K562 (cell line): ENCODE measurements around the gene SCUBE2. TPM values are rescaled to one million over a fixed set of nuclear protein-coding genes. Genes with fewer than 3 reads are reported as not detected.

ENCODE experiments used
- ATAC-seq: fragments of 200-7000 bp; cut with Tn5 transposase; 3 replicates; pipeline ENCODE4 v1.9.1; 2020; ENCODE audit warnings: moderate library complexity
- BruUV-seq: library from RNA; stranded (reverse); fragments of 400-500 nt; replicated peaks from 2 replicates; lab custom pipeline; 2021; lab: Mats Ljungman, UMichigan
- CTCF ChIA-PET: fragments of 300-600 bp; formaldehyde crosslinking; extraction: SDS; loops from one replicate; lab custom pipeline; 2021; ENCODE audit warnings: low intra/inter-chr PET ratio; lab: Yijun Ruan, JAX
- POLR2A ChIA-PET: fragments of 300-600, 350-650 bp; sonication (Branson Sonifier 250); formaldehyde crosslinking; extraction: SDS; loops from one replicate; lab custom pipeline; 2021; ENCODE audit warnings: antibody characterized with exemption, inconsistent platforms; lab: Yijun Ruan, JAX
- DNase-seq, 4 experiments: peaks; one replicate each; pipeline versions ENCODE4 v3.0.0 to v3.0.0-alpha.2; 2011 to 2018; ENCODE audit warnings: low spot score in 3 of 4, mixed read lengths in 3 of 4; ENCODE audit errors: extremely low read depth in 1 of 4
- FAIRE-seq: peaks from 2 replicates; lab custom pipeline; 2011; peaks lifted over from hg19 to GRCh38; lab: Jason Lieb, UNC
- H2AFZ ChIP-seq: 2 replicates; pipeline ENCODE4 v1.6.0; 2011; ENCODE audit warnings: low read depth, low read length, control low read depth, inconsistent platforms
- H3K27ac ChIP-seq: fragments of 200-600 bp; 3 replicates; pipeline ENCODE4 v1.8.0; 2011; ENCODE audit warnings: low read depth, mild to moderate bottlenecking, control low read depth, inconsistent platforms, low read length, moderate library complexity, mixed read lengths; ENCODE audit errors: extremely low read depth
- H3K27me3 ChIP-seq, 2 experiments: fragments of 300-600 bp in 1 of 2; 2 replicates in 1 of 2; 3 replicates in 1 of 2; pipeline versions ENCODE4 v1.6.0 to v1.8.0; 2011; ENCODE audit warnings: inconsistent platforms in 2 of 2, low read length in 2 of 2, mild to moderate bottlenecking in 1 of 2, mixed read lengths in 1 of 2, moderate library complexity in 1 of 2; ENCODE audit not compliant: control insufficient read depth in 2 of 2, insufficient read depth in 2 of 2
- H3K36me3 ChIP-seq: fragments of 300-600 bp; 3 replicates; pipeline ENCODE4 v1.8.0; 2011; ENCODE audit warnings: mild to moderate bottlenecking, low read length, inconsistent platforms; ENCODE audit not compliant: control insufficient read depth, insufficient read depth
- H3K4me1 ChIP-seq, 2 experiments: fragments of 200-600 bp in 1 of 2; replicated peaks in 1 of 2; 2 replicates in 1 of 2; 3 replicates in 1 of 2; pipeline versions ENCODE4 v1.5.1 to v1.8.0; 2011; ENCODE audit warnings: inconsistent platforms in 2 of 2, low read length in 2 of 2, mild to moderate bottlenecking in 1 of 2, mixed read lengths in 1 of 2, moderate library complexity in 1 of 2; ENCODE audit not compliant: control insufficient read depth in 2 of 2, insufficient read depth in 2 of 2
- H3K4me2 ChIP-seq: 2 replicates; pipeline ENCODE4 v1.6.1; 2011; ENCODE audit warnings: low read length, control low read depth, inconsistent platforms, mixed read lengths; ENCODE audit not compliant: insufficient read depth
- H3K4me3 ChIP-seq: fragments of 200-600 bp; sonication (generic), shearing (Covaris generic); 2 replicates; pipeline ENCODE4 v1.5.1; 2016; ENCODE audit warnings: control low read depth, inconsistent platforms
- H3K79me2 ChIP-seq: fragments of 200-600 bp; 3 replicates; pipeline ENCODE4 v1.8.0; 2011; ENCODE audit warnings: low read length, inconsistent platforms; ENCODE audit not compliant: control insufficient read depth, insufficient read depth
- H3K9ac ChIP-seq, 2 experiments: 2 replicates each; pipeline versions ENCODE4 v1.6.0 to v1.6.1; 2011; ENCODE audit warnings: low read depth in 2 of 2, low read length in 2 of 2, control low read depth in 1 of 2, inconsistent platforms in 1 of 2, mild to moderate bottlenecking in 1 of 2, mixed read lengths in 1 of 2; ENCODE audit not compliant: insufficient read depth in 1 of 2
- H3K9me1 ChIP-seq: one replicate; pipeline ENCODE4 v1.6.0; 2011; ENCODE audit warnings: inconsistent platforms, mild to moderate bottlenecking, low read length, moderate library complexity; ENCODE audit not compliant: control insufficient read depth, insufficient read depth
- H3K9me3 ChIP-seq: replicated peaks from 2 replicates; pipeline ENCODE4 v1.5.1; 2011; ENCODE audit warnings: low read depth, low read length, inconsistent platforms; ENCODE audit not compliant: control insufficient read depth, insufficient read depth
- H4K20me1 ChIP-seq: replicated peaks from 2 replicates; pipeline ENCODE4 v1.6.1; 2011; ENCODE audit warnings: low read length, inconsistent platforms, mixed read lengths; ENCODE audit not compliant: control insufficient read depth, insufficient read depth
- ASH1L ChIP-seq: fragments of 450-650 bp; IDR thresholded peaks from 2 replicates; pipeline ENCODE4 v1.6.1; 2018; ENCODE audit warnings: borderline replicate concordance, mild to moderate bottlenecking, low read depth; ENCODE audit not compliant: partially characterized antibody
- DDX20 ChIP-seq: fragments of 450-650 bp; IDR thresholded peaks from 2 replicates; pipeline ENCODE4 v1.6.1; 2016; ENCODE audit warnings: missing genetic modification characterization, low read depth, mild to moderate bottlenecking, missing compliant biosample characterization, moderate library complexity
- FOXM1 ChIP-seq, 2 experiments: fragments of 450-650 bp in 1 of 2; sonication (generic) in 1 of 2; formaldehyde crosslinking in 1 of 2; IDR thresholded peaks; 2 replicates each; pipeline versions ENCODE4 v1.6.1 to v1.9.0; 2017 to 2022; ENCODE audit warnings: low read depth in 2 of 2, mild to moderate bottlenecking in 2 of 2, missing genetic modification reagents in 1 of 2, moderate library complexity in 1 of 2
- ILK ChIP-seq: fragments of 450-650 bp; IDR thresholded peaks from 2 replicates; pipeline ENCODE4 v1.6.1; 2016; ENCODE audit warnings: missing genetic modification characterization, low read depth, mild to moderate bottlenecking, missing compliant biosample characterization, moderate library complexity, borderline replicate concordance
- MYBL2 ChIP-seq, 2 experiments: fragments of 450-650 bp in 1 of 2; sonication (generic) in 1 of 2; formaldehyde crosslinking in 1 of 2; IDR thresholded peaks; 2 replicates each; pipeline versions ENCODE4 v1.6.1 to v1.8.1; 2017 to 2022; ENCODE audit warnings: borderline replicate concordance in 1 of 2, inconsistent platforms in 1 of 2, low read depth in 1 of 2, mild to moderate bottlenecking in 1 of 2, missing genetic modification reagents in 1 of 2, moderate library complexity in 1 of 2
- NFYB ChIP-seq: IDR thresholded peaks from 2 replicates; pipeline ENCODE4 v1.6.1; 2011; ENCODE audit warnings: mild to moderate bottlenecking, moderate library complexity; ENCODE audit not compliant: insufficient read length; ENCODE audit errors: extremely low read depth
- POLR2H ChIP-seq: IDR thresholded peaks from 2 replicates; pipeline ENCODE4 v1.6.1; 2016; ENCODE audit warnings: missing genetic modification characterization, low read depth, mild to moderate bottlenecking, control low read depth, missing compliant biosample characterization, moderate library complexity
- RAD21 ChIP-seq, 2 experiments: fragments of 250-450 bp in 1 of 2; fragments of 450-650 bp in 1 of 2; sonication (Bioruptor Pico) in 1 of 2; formaldehyde crosslinking in 1 of 2; IDR thresholded peaks in 1 of 2; conservative IDR thresholded peaks in 1 of 2; 2 replicates each; pipeline versions ENCODE4 v1.4.0 to v1.8.0; 2020 to 2022; ENCODE audit warnings: mild to moderate bottlenecking in 2 of 2, moderate library complexity in 1 of 2
- TFAP4 ChIP-seq: sonication (generic); formaldehyde crosslinking; IDR thresholded peaks from 2 replicates; pipeline ENCODE4 v1.8.0; 2022; ENCODE audit warnings: missing genetic modification reagents, mild to moderate bottlenecking, moderate library complexity, borderline replicate concordance
- U2AF1 ChIP-seq: fragments of 200-400 bp; formaldehyde crosslinking; optimal IDR thresholded peaks from 2 replicates; pipeline ENCODE3; 2017; ENCODE audit warnings: mild to moderate bottlenecking, low read depth, low read length, moderate library complexity
- VEZF1 ChIP-seq: fragments of 200-800 bp; sonication (Bioruptor generic); IDR thresholded peaks from 2 replicates; pipeline ENCODE4 v1.6.1; 2017; ENCODE audit warnings: missing genetic modification characterization, missing compliant biosample characterization
- ZBTB17 ChIP-seq: fragments of 450-650 bp; formaldehyde crosslinking; IDR thresholded peaks from 2 replicates; pipeline ENCODE4 v1.4.0; 2020; ENCODE audit warnings: mild to moderate bottlenecking
- WGBS: fragments of 100-300 bp; shearing (Covaris generic); methylation state at CpG from one replicate; pipeline ENCODE4 v1.1.6; 2016; ENCODE audit warnings: low coverage, mixed read lengths; ENCODE audit not compliant: insufficient coverage; ENCODE audit errors: missing lambda C conversion rate; 5-methylcytosine and 5-hydroxymethylcytosine counted together
- in situ Hi-C: fragments of 300-500 bp; cut with MboI; formaldehyde crosslinking; loops from 4 replicates; pipeline ENCODE4 v1.15.0; 2018; ENCODE audit warnings: inconsistent platforms, mixed read lengths
- intact Hi-C: fragments of 100-400 bp; cut with micrococcal nuclease; formaldehyde crosslinking; loops from 2 replicates; pipeline ENCODE4 v1.14.2; 2022
- polyA plus RNA-seq, 8 experiments: library from polyadenylated mRNA; depleted of rRNA in 4 of 8; stranded (reverse) in 5 of 8; unstranded in 3 of 8; fragments of >200 nt; fragmentation: Nextera tagmentation in 2 of 8; fragmentation: Illumina TruSeq in 1 of 8; extraction: Ambion mirVana in 2 of 8; extraction: Trizol in 1 of 8; gene quantifications; 2 replicates each; pipeline versions ENCODE4 v1.2.1 to v1.2.3, GENCODE V29; 2011 to 2014; ENCODE audit warnings: inconsistent platforms in 1 of 8, missing spikeins in 1 of 8
- total RNA-seq, 7 experiments: library from RNA; depleted of rRNA in 6 of 7; stranded (reverse); fragments of >200 nt in 6 of 7; fragmentation: Illumina TruSeq in 2 of 7; extraction: Trizol in 2 of 7; gene quantifications; 2 replicates each; pipeline versions ENCODE4 v1.2.1 to v1.2.3, GENCODE V29; 2011 to 2021; ENCODE audit warnings: low replicate concordance in 1 of 7
- TF ChIP-seq, protein P1 (sequence below), 3 experiments: IDR thresholded peaks in 2 of 3; conservative IDR thresholded peaks in 1 of 3; 2 replicates each; pipeline ENCODE4 v1.5.1; 2011 to 2012; ENCODE audit warnings: low read length in 3 of 3, mild to moderate bottlenecking in 3 of 3, control low read depth in 2 of 3, improper control_type of control experiment in 1 of 3, inconsistent platforms in 1 of 3, low read depth in 1 of 3, mixed read lengths in 1 of 3, moderate library complexity in 1 of 3; ENCODE audit not compliant: insufficient read depth in 2 of 3

The SCUBE2 gene
- total and polyA plus RNA-seq, 9 of the 15 experiments (the other 6 are each of a cell fraction or from before 2014, with no cell fraction given), result 0.06 to 0.40 (median 0.07) TPM; not detected in 6

GRCh38 chr11:9095421-9095820 is 4.0 kb upstream of the SCUBE2 start:
- no peak overlapping the region for H3K27ac ChIP-seq
- no peaks in the 10 kb centered on the region for H3K9me3 ChIP-seq
- WGBS, result 3% methylated on average over 12 of the region's 12 CpGs
- H3K36me3 ChIP-seq, result no peaks in the 10 kb centered on the region
- H2AFZ ChIP-seq, result no peak overlapping the region
- CTCF ChIA-PET, result interaction anchor here (0.7 kb wide), 1 partner anchor 1002 kb away, joined by 3 read pairs; no protein-coding TSS in a partner anchor
- TF ChIP-seq U2AF1 (no peak), VEZF1 (CRISPR knock-in tag) (no peak), FOXM1 (IDR thresholded peaks at IDR 0.05; ENCODE audit: low read depth) (no peak), FOXM1 (CRISPR knock-in tag; IDR thresholded peaks at IDR 0.05; ENCODE audit: low read depth) (no peak), NFYB (no peak), TFAP4 (peak; percentile 29; the same call in 1 of the 2 replicates), ILK (tag) (no peak), ASH1L (no peak), MYBL2 (IDR thresholded peaks at IDR 0.05; ENCODE audit: low read depth) (no peak), MYBL2 (CRISPR knock-in tag; IDR thresholded peaks at IDR 0.05; ENCODE audit: borderline replicate concordance) (no peak), RAD21 (CRISPR knock-in tag; conservative IDR thresholded peaks at IDR 0.05 in 1 of 2, IDR thresholded peaks at IDR 0.05 in 1 of 2) (peak; percentile 14 to 56; a peak in 3 of 4 replicates), POLR2H (tag) (no peak), ZBTB17 (CRISPR knock-in tag) (no peak), DDX20 (tag) (no peak)
- TF ChIP-seq, protein P1, sequence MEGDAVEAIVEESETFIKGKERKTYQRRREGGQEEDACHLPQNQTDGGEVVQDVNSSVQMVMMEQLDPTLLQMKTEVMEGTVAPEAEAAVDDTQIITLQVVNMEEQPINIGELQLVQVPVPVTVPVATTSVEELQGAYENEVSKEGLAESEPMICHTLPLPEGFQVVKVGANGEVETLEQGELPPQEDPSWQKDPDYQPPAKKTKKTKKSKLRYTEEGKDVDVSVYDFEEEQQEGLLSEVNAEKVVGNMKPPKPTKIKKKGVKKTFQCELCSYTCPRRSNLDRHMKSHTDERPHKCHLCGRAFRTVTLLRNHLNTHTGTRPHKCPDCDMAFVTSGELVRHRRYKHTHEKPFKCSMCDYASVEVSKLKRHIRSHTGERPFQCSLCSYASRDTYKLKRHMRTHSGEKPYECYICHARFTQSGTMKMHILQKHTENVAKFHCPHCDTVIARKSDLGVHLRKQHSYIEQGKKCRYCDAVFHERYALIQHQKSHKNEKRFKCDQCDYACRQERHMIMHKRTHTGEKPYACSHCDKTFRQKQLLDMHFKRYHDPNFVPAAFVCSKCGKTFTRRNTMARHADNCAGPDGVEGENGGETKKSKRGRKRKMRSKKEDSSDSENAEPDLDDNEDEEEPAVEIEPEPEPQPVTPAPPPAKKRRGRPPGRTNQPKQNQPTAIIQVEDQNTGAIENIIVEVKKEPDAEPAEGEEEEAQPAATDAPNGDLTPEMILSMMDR (IDR thresholded peaks at IDR 0.05 in 2 of 3, conservative IDR thresholded peaks at IDR 0.05 in 1 of 3; ENCODE audit: insufficient read depth in 2 of 3, low read depth in 1 of 3, low read length in 3 of 3), result peak; percentile 59 to 64 (median 62)
- H3K9ac ChIP-seq, result no peak overlapping the region; a peak in 1 of 4 replicates
- in situ Hi-C loops (no loop called here), intact Hi-C loops (loop anchor here (5.0 kb wide), 1 partner anchor 37 kb away; no protein-coding TSS in a partner anchor)
- H3K4me3 ChIP-seq, result no peak overlapping the region
- H3K9me1 ChIP-seq, result no peaks in the 10 kb centered on the region
- ATAC-seq (peak; percentile 63), DNase-seq (peak in 1 of 4 experiments; percentile 37), FAIRE-seq (peak; percentile 56)
- H3K27me3 ChIP-seq, result peaks cover 28 to 49% of the 10 kb centered on the region in 2 experiments
- no peaks in the 10 kb centered on the region for H4K20me1 ChIP-seq
- no TSS peak for BruUV-seq
- H3K4me2 ChIP-seq, result no peak overlapping the region
- no peaks in the 10 kb centered on the region for H3K79me2 ChIP-seq
- peaks cover 6 to 16% of the 10 kb centered on the region in 2 experiments; a peak in 4 of 5 replicates for H3K4me1 ChIP-seq
- POLR2A ChIA-PET, result interaction anchor here (0.6 to 0.9 kb wide), 3 partner anchors 11 to 381 kb away, joined by 3 read pairs; no protein-coding TSS in a partner anchor
